H1 (cell line): ENCODE data around the gene SMOC2. TPM values are rescaled to one million over a fixed set of nuclear protein-coding genes. Genes with fewer than 3 reads are reported as not detected.

ENCODE experiments used
- CTCF ChIA-PET: fragments of 300-600 bp; sonication (Branson Sonifier 250); formaldehyde crosslinking; loops from one replicate; lab custom pipeline; 2021; ENCODE audit not compliant: partially characterized antibody; lab: Charles Lee
- POLR2A ChIA-PET: fragments of 300-600 bp; sonication (Branson Sonifier 250); formaldehyde crosslinking; loops from one replicate; lab custom pipeline; 2021; ENCODE audit warnings: inconsistent platforms; ENCODE audit not compliant: partially characterized antibody; lab: Charles Lee
- DNase-seq, 2 experiments: peaks; one replicate each; pipeline versions ENCODE4 v3.0.0 to v3.0.0-alpha.2; 2010 to 2022; ENCODE audit warnings: low spot score in 2 of 2, low read depth in 1 of 2, mixed read lengths in 1 of 2
- FAIRE-seq: peaks from 2 replicates; lab custom pipeline; 2011; peaks lifted over from hg19 to GRCh38; lab: Jason Lieb, UNC
- H2AFZ ChIP-seq: 2 replicates; pipeline ENCODE4 v1.8.1; 2012; ENCODE audit warnings: low read length, inconsistent platforms
- H2AK5ac ChIP-seq: 2 replicates; pipeline ENCODE4 v1.6.1; 2013; ENCODE audit warnings: low read depth, low read length
- H2BK120ac ChIP-seq: replicated peaks from 2 replicates; pipeline ENCODE3; 2013; ENCODE audit warnings: low read depth, low read length, inconsistent platforms
- H2BK12ac ChIP-seq: 2 replicates; pipeline ENCODE4 v1.6.1; 2013; ENCODE audit warnings: low read depth, low read length
- H2BK15ac ChIP-seq: 2 replicates; pipeline ENCODE4 v1.6.1; 2013; ENCODE audit warnings: low read length
- H2BK20ac ChIP-seq: 2 replicates; pipeline ENCODE4 v1.6.1; 2013; ENCODE audit warnings: low read length
- H2BK5ac ChIP-seq: 2 replicates; pipeline ENCODE4 v1.6.1; 2013; ENCODE audit warnings: low read depth, low read length
- H3K14ac ChIP-seq: 2 replicates; pipeline ENCODE4 v1.6.1; 2013; ENCODE audit warnings: inconsistent platforms; ENCODE audit not compliant: insufficient read length
- H3K18ac ChIP-seq: 2 replicates; pipeline ENCODE4 v1.6.1; 2013; ENCODE audit warnings: low read length; ENCODE audit errors: extremely low read depth
- H3K23ac ChIP-seq: 2 replicates; pipeline ENCODE4 v1.6.1; 2013; ENCODE audit warnings: inconsistent platforms; ENCODE audit not compliant: insufficient read length
- H3K23me2 ChIP-seq: 2 replicates; pipeline ENCODE4 v1.6.1; 2013; ENCODE audit warnings: low read depth, low read length
- H3K27ac ChIP-seq: 2 replicates; pipeline ENCODE4 v1.6.1; 2011; ENCODE audit warnings: low read depth, low read length, inconsistent platforms
- H3K27me3 ChIP-seq, 4 experiments: replicated peaks in 1 of 4; 1 replicate in 1 of 4; 2 replicates in 3 of 4; pipeline versions ENCODE4 v1.6.1 to v1.8.1; 2011 to 2013; ENCODE audit warnings: low read length in 3 of 4, mild to moderate bottlenecking in 3 of 4, inconsistent platforms in 2 of 4, mixed read lengths in 2 of 4, moderate library complexity in 1 of 4; ENCODE audit not compliant: control insufficient read depth in 3 of 4, insufficient read depth in 3 of 4; ENCODE audit errors: extremely low read depth in 1 of 4
- H3K36me3 ChIP-seq, 4 experiments: 2 replicates each; pipeline versions ENCODE4 v1.6.1 to v1.8.1; 2011 to 2013; ENCODE audit warnings: mild to moderate bottlenecking in 4 of 4, low read length in 3 of 4, moderate library complexity in 2 of 4, control low read depth in 1 of 4, inconsistent platforms in 1 of 4; ENCODE audit not compliant: insufficient read depth in 4 of 4, control insufficient read depth in 2 of 4
- H3K4ac ChIP-seq: replicated peaks from 2 replicates; pipeline ENCODE3; 2013; ENCODE audit warnings: low read length, low read depth, mixed read lengths, inconsistent platforms; ENCODE audit not compliant: insufficient read length
- H3K4me1 ChIP-seq, 4 experiments: replicated peaks in 1 of 4; 1 replicate in 1 of 4; 2 replicates in 3 of 4; pipeline versions ENCODE4 v1.6.1 to v1.8.1; 2011 to 2013; ENCODE audit warnings: low read length in 3 of 4, inconsistent platforms in 2 of 4, mixed read lengths in 1 of 4; ENCODE audit not compliant: insufficient read depth in 4 of 4, control insufficient read depth in 3 of 4
- H3K4me2 ChIP-seq, 2 experiments: 2 replicates each; pipeline versions ENCODE4 v1.6.1 to v1.8.1; 2011 to 2013; ENCODE audit warnings: low read depth in 2 of 2, low read length in 2 of 2, control low read depth in 1 of 2, inconsistent platforms in 1 of 2, mild to moderate bottlenecking in 1 of 2; ENCODE audit not compliant: insufficient read depth in 1 of 2
- H3K4me3 ChIP-seq, 4 experiments: fragments of 200-600, 300-600 bp in 1 of 4; sonication (generic), shearing (Covaris generic), sonication (Bioruptor Twin) in 1 of 4; 2 replicates each; pipeline versions ENCODE4 v1.5.1 to v1.8.1; 2011 to 2016; ENCODE audit warnings: low read length in 4 of 4, low read depth in 3 of 4, control low read depth in 2 of 4, inconsistent platforms in 2 of 4, mild to moderate bottlenecking in 2 of 4, mixed read lengths in 1 of 4, moderate library complexity in 1 of 4; ENCODE audit not compliant: insufficient read depth in 2 of 4; ENCODE audit errors: extremely low read depth in 1 of 4
- H3K56ac ChIP-seq: replicated peaks from 2 replicates; pipeline ENCODE3; 2013; ENCODE audit warnings: low read depth, mild to moderate bottlenecking, mixed read lengths, low read length, inconsistent platforms; ENCODE audit not compliant: insufficient read length
- H3K79me1 ChIP-seq: 2 replicates; pipeline ENCODE4 v1.6.1; 2013; ENCODE audit warnings: low read depth, low read length, control low read depth
- H3K79me2 ChIP-seq, 2 experiments: 2 replicates each; pipeline versions ENCODE4 v1.6.1 to v1.8.1; 2012 to 2013; ENCODE audit warnings: low read length in 2 of 2, mild to moderate bottlenecking in 2 of 2, inconsistent platforms in 1 of 2; ENCODE audit not compliant: insufficient read depth in 2 of 2, control insufficient read depth in 1 of 2
- H3K9ac ChIP-seq, 4 experiments: replicated peaks in 1 of 4; 1 replicate in 1 of 4; 2 replicates in 3 of 4; pipeline versions ENCODE4 v1.6.1 to v1.8.1; 2011 to 2013; ENCODE audit warnings: low read depth in 3 of 4, low read length in 3 of 4, control low read depth in 2 of 4, mild to moderate bottlenecking in 2 of 4, moderate library complexity in 2 of 4, inconsistent platforms in 1 of 4; ENCODE audit errors: extremely low read depth in 1 of 4
- H3K9me3 ChIP-seq, 2 experiments: 2 replicates each; pipeline versions ENCODE4 v1.6.1 to v1.8.1; 2012 to 2013; ENCODE audit warnings: mild to moderate bottlenecking in 2 of 2, moderate library complexity in 2 of 2, control low read depth in 1 of 2, inconsistent platforms in 1 of 2, low read depth in 1 of 2, low read length in 1 of 2, mixed read lengths in 1 of 2; ENCODE audit not compliant: insufficient read depth in 2 of 2
- H4K20me1 ChIP-seq, 2 experiments: replicated peaks in 1 of 2; 2 replicates each; pipeline versions ENCODE3 to v1.8.1; 2011 to 2013; ENCODE audit warnings: inconsistent platforms in 2 of 2, low read length in 2 of 2, mild to moderate bottlenecking in 1 of 2; ENCODE audit not compliant: insufficient read depth in 2 of 2, control insufficient read depth in 1 of 2
- H4K5ac ChIP-seq: 2 replicates; pipeline ENCODE4 v1.6.1; 2013; ENCODE audit warnings: low read length, low read depth, mixed read lengths, inconsistent platforms; ENCODE audit not compliant: insufficient read length
- H4K8ac ChIP-seq: 2 replicates; pipeline ENCODE4 v1.8.0; 2013; ENCODE audit warnings: mild to moderate bottlenecking, moderate library complexity, low read length, inconsistent platforms; ENCODE audit not compliant: insufficient read depth; ENCODE audit errors: extremely low read depth
- H4K91ac ChIP-seq: replicated peaks from 2 replicates; pipeline ENCODE3; 2013; ENCODE audit warnings: low read length, mixed read lengths, inconsistent platforms; ENCODE audit not compliant: insufficient read length
- ASH2L ChIP-seq: fragments of 200-600, 300-600 bp; sonication (generic); IDR thresholded peaks from one replicate; pipeline ENCODE4 v1.7.1; 2017; ENCODE audit warnings: low read length
- BACH1 ChIP-seq: IDR thresholded peaks from 2 replicates; pipeline ENCODE4 v1.6.1; 2012; ENCODE audit warnings: low read length, improper control_type of control experiment
- CHD2 ChIP-seq: IDR thresholded peaks from 2 replicates; pipeline ENCODE4 v1.6.1; 2012; ENCODE audit warnings: low read length, improper control_type of control experiment
- CREB1 ChIP-seq: IDR thresholded peaks from 2 replicates; pipeline ENCODE4 v1.6.1; 2012; ENCODE audit warnings: inconsistent platforms
- HDAC6 ChIP-seq: IDR thresholded peaks from one replicate; pipeline ENCODE4 v1.7.1; 2012; ENCODE audit warnings: low read depth, mild to moderate bottlenecking, inconsistent platforms, low read length, moderate library complexity
- JUN ChIP-seq: IDR thresholded peaks from 2 replicates; pipeline ENCODE4 v1.6.1; 2011; ENCODE audit warnings: low read depth, mild to moderate bottlenecking, improper control_type of control experiment, low read length
- KDM1A ChIP-seq: fragments of 200-600, 300-600 bp; sonication (generic); IDR thresholded peaks from 2 replicates; pipeline ENCODE4 v1.7.1; 2016; ENCODE audit warnings: mild to moderate bottlenecking, low read length, borderline replicate concordance
- RBBP5 ChIP-seq: IDR thresholded peaks from 2 replicates; pipeline ENCODE4 v1.7.1; 2012; ENCODE audit warnings: low read depth, mild to moderate bottlenecking, inconsistent platforms, low read length, moderate library complexity, borderline replicate concordance
- SIX5 ChIP-seq: IDR thresholded peaks from 2 replicates; pipeline ENCODE4 v1.6.1; 2011; ENCODE audit warnings: mild to moderate bottlenecking, low read depth, low read length
- SP1 ChIP-seq: IDR thresholded peaks from 2 replicates; pipeline ENCODE4 v1.6.1; 2011; ENCODE audit warnings: low read depth, low read length
- SUZ12 ChIP-seq: fragments of 200-600 bp; sonication (generic); IDR thresholded peaks from 2 replicates; pipeline ENCODE4 v1.6.1; 2012; ENCODE audit warnings: mild to moderate bottlenecking, inconsistent platforms, low read length, moderate library complexity, mixed read lengths
- YY1 ChIP-seq: IDR thresholded peaks from 2 replicates; pipeline ENCODE4 v1.6.1; 2011; ENCODE audit warnings: low read depth, mild to moderate bottlenecking, low read length
- WGBS, 2 experiments: shearing (Covaris generic) in 1 of 2; methylation state at CpG; one replicate each; pipeline versions ENCODE4 v1.1.6 to v1.1.7; 2013 to 2015; ENCODE audit warnings: low lambda C conversion rate in 2 of 2, mixed read lengths in 2 of 2, inconsistent platforms in 1 of 2, low coverage in 1 of 2, missing lambda C conversion rate in 1 of 2; ENCODE audit not compliant: insufficient replicate concordance in 2 of 2, insufficient coverage in 1 of 2, insufficient read length in 1 of 2; ENCODE audit errors: extremely low coverage in 1 of 2, missing lambda C conversion rate in 1 of 2; 5-methylcytosine and 5-hydroxymethylcytosine counted together
- polyA plus RNA-seq, 7 experiments: library from polyadenylated mRNA; depleted of rRNA in 3 of 7; stranded (reverse) in 5 of 7; unstranded in 2 of 7; fragments of >200 nt in 5 of 7; fragments of 200-250 nt in 2 of 7; gene quantifications; 1 replicate in 5 of 7; 2 replicates in 1 of 7; 4 replicates in 1 of 7; pipeline versions ENCODE4 v1.2.1 to v1.2.3, GENCODE V29; 2011 to 2013; ENCODE audit warnings: missing spikeins in 2 of 7, mixed read lengths in 2 of 7
- total RNA-seq: library from RNA; stranded (reverse); fragmentation: NEBNext Ultra II Directional; extraction: Animal tissue kit (Norgen Biotek cat#: 25700); gene quantifications from 2 replicates; pipeline ENCODE4 v1.2.1, GENCODE V29; 2021

Gene SMOC2
- total and polyA plus RNA-seq, 2 of the 8 experiments (the other 6 are each of a cell fraction or from before 2014, with no cell fraction given), result 7.7 to 8.5 TPM

DNA sequence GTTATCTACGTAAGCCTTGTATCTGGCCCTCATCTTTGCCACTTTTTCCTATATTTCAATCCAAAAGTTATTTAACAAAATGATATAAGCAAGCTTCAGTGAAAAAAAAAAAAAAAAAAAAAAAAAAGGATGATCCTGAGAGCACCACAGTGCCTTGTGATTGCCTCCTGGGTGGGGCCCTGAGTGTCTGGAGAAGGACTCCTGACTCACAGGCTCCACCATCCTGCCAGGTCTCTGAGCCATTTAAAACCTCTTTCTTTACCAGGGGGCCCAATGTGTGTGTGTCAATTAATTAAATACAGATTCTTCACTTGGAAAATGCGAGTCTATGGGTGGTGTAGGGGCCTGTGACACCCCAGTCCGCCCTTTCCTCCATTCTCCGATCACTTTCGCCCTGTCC is 105.2 kb downstream of the SMOC2 start:
- ChIA-PET POLR2A (no interaction called here), CTCF (interaction anchor here (1.0 to 1.5 kb wide), 2 partner anchors 11 to 17 kb away, joined by 3 read pairs; no protein-coding TSS in a partner anchor)
- H2BK20ac ChIP-seq, result no peak overlapping the region
- no peak overlapping the region for H3K4ac ChIP-seq
- H3K4me3 ChIP-seq, result no peak overlapping the region
- H2BK120ac ChIP-seq, result no peak overlapping the region
- H2AFZ ChIP-seq, result no peak overlapping the region
- no peak for FAIRE-seq
- no peaks in the 10 kb centered on the region for H3K9me3 ChIP-seq
- H3K27me3 ChIP-seq, result no peaks in the 10 kb centered on the region
- H3K79me1 ChIP-seq, result no peaks in the 10 kb centered on the region
- H3K23me2 ChIP-seq, result no peaks in the 10 kb centered on the region; the same call in 1 of the 2 replicates
- no peak overlapping the region for H4K91ac ChIP-seq
- no peak overlapping the region for H3K9ac ChIP-seq
- H3K14ac ChIP-seq, result no peak overlapping the region
- no peak overlapping the region for H3K4me2 ChIP-seq
- no peak overlapping the region for H2BK5ac ChIP-seq
- no peak overlapping the region for H4K8ac ChIP-seq
- H3K23ac ChIP-seq, result no peak overlapping the region
- no peak overlapping the region for H3K27ac ChIP-seq
- H3K36me3 ChIP-seq, result no peaks in the 10 kb centered on the region
- DNase-seq, result no peak
- no peak overlapping the region for H3K18ac ChIP-seq
- H2BK12ac ChIP-seq, result no peak overlapping the region
- no peaks in the 10 kb centered on the region for H3K79me2 ChIP-seq
- no peak overlapping the region for H2AK5ac ChIP-seq
- no peaks in the 10 kb centered on the region for H4K20me1 ChIP-seq
- H3K56ac ChIP-seq, result no peak overlapping the region
- H2BK15ac ChIP-seq, result no peak overlapping the region
- WGBS, 2 experiments, result 100% methylated on average over 5 of the region's 5 CpGs; no CpG with 5 or more reads in 1 of the 2 experiments
- no peak overlapping the region for H4K5ac ChIP-seq
- TF ChIP-seq SP1 (no peak), SUZ12 (no peak), CHD2 (no peak), SIX5 (no peak), CREB1 (no peak), ASH2L (no peak), RBBP5 (no peak), JUN (no peak), BACH1 (no peak), KDM1A (no peak), HDAC6 (no peak), YY1 (no peak)
- H3K4me1 ChIP-seq, result peaks cover 3 to 10% (median 6%) of the 10 kb centered on the region in 4 experiments; a peak in 5 of 7 replicates
